ENCODE results near the gene NQO2. TPM values are rescaled to one million over a fixed set of nuclear protein-coding genes. Genes with fewer than 3 reads are reported as not detected.
A peak's percentile ranks its signal among the peaks of the same experiment; 100 is the strongest.
"Not testable (repeated sequence)": the region's sequence is repeated elsewhere in the genome, so short reads cannot be mapped to it uniquely, and the experiment has no call there.

NQO2 gene
- total and polyA plus RNA-seq, 7 experiments from 2014 or later, result 8.1 to 52.0 (median 26.2) TPM

DNA sequence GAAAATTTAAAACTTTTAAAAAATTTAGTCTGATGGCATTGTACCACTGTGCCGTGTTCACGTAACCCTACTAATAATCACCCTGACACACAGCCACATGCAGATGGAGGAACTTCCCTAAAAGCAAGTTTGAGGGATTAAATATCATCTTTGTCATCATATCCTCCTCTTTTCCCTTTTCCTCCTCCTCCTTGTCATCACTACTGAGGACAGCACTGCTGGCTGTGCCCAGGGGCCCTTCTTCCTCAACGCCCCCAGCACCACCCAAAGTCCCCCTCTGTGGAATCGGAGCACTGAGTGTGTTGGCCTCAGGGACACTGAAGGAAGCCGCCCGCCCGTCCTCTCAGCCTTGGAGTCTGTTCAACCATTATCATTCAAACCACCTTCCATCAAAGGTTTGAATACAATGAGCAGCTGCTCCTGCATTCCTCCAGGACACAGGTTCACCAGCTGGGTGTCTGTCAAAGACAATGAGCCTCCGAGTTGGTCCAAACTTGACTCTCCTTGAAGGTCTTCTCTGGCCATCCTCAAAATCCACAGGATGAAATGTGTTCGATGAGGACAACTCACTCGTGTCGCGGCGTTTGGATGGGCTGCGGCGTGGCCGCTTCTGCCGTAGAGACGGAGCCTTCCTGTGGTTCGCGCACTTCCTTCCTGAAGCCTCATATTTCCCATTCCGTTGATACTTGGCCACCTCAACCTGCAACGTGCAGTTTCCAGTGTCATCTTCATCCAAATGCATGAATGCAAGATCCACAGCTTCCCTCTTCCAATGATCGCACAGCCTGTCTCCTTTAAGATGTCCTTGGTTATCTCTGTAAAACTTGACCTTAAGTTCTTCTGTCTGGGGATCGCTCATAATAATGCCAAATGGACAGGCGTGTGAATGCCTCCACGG is 23.3 kb downstream of the NQO2 start:
- H3K9me3 ChIP-seq (ENCODE audit: control insufficient read depth in 2 of 3, low read length in 3 of 3), result no peaks in the 10 kb centered on the region
- Mint-ChIP-seq H3K27me3 (no peaks in the 10 kb centered on the region), H3K27ac (peak overlapping the region; percentile 58 to 98 (median 80)), H3K36me3 (peaks cover 0 to 35% (median 10%) of the 10 kb centered on the region in 5 donors), H3K4me1 (peaks cover 23 to 52% (median 43%) of the 10 kb centered on the region in 7 donors), H3K9me3 (peaks cover 0 to 2% (median 0%) of the 10 kb centered on the region in 11 donors), H3K4me3 (peak overlapping the region; percentile 80 to 94 (median 88))
- ATAC-seq (no peak), DNase-seq (peak in 1 of 9 donors; percentile 39)
- peak overlapping the region; percentile 69 for H3K4me3 ChIP-seq (ENCODE audit: low read length)
- peaks cover 29 to 38% of the 10 kb centered on the region in 2 donors for H3K4me1 ChIP-seq (ENCODE audit: control insufficient read depth in 2 of 2, insufficient read depth in 2 of 2, low read length in 2 of 2)
- peaks cover 0 to 4% (median 0%) of the 10 kb centered on the region in 3 experiments for H3K36me3 ChIP-seq (ENCODE audit: control insufficient read depth in 2 of 3, insufficient read depth in 3 of 3, low read length in 3 of 3)
- intact Hi-C loops (cut with micrococcal nuclease), result loop anchor here (1.0 to 2.0 kb wide), 7 partner anchors 21 to 258 kb away; partner anchors contain the start of genes NQO2 (in 2 of the 2), BPHL (in 1 of the 2) and WRNIP1 (in 1 of the 2)
- ChIA-PET POLR2A (interaction anchor here (0.8 to 6.2 kb wide), 5 partner anchors 12 to 35 kb away, joined by 3 to 53 read pairs (median 5); partner anchors contain the start of gene NQO2), CTCF (interaction anchor here (0.6 to 1.0 kb wide), 5 partner anchors 13 to 36 kb away, joined by 3 to 5 read pairs (median 3); no protein-coding TSS in a partner anchor)
- peak overlapping the region; percentile 18 for H3K27ac ChIP-seq (ENCODE audit: low read depth, low read length)
- H3K27me3 ChIP-seq (ENCODE audit: control insufficient read depth in 2 of 2, insufficient read depth in 2 of 2, low read length in 2 of 2), result no peaks in the 10 kb centered on the region

GRCh38 chr6:3023663-3024483 is 24.2 kb downstream of the NQO2 start:
- Histone ChIP-seq H3K36me3 (ENCODE audit: control insufficient read depth in 2 of 3, insufficient read depth in 3 of 3, low read length in 3 of 3) (peaks cover 0 to 4% (median 0%) of the 10 kb centered on the region in 3 experiments), H3K27me3 (ENCODE audit: control insufficient read depth in 2 of 2, insufficient read depth in 2 of 2, low read length in 2 of 2) (no peaks in the 10 kb centered on the region), H3K4me1 (ENCODE audit: control insufficient read depth in 2 of 2, insufficient read depth in 2 of 2, low read length in 2 of 2) (peaks cover 29 to 38% of the 10 kb centered on the region in 2 donors), H3K4me3 (ENCODE audit: low read length) (peak overlapping the region; percentile 69), H3K9me3 (ENCODE audit: control insufficient read depth in 2 of 3, low read length in 3 of 3) (no peaks in the 10 kb centered on the region), H3K27ac (ENCODE audit: low read depth, low read length) (peak overlapping the region; percentile 18)
- intact Hi-C loops (cut with micrococcal nuclease), result loop anchor here (1.0 to 2.0 kb wide), 7 partner anchors 22 to 259 kb away; partner anchors contain the start of genes NQO2 (in 2 of the 2), BPHL (in 1 of the 2) and WRNIP1 (in 1 of the 2)
- DNase-seq (peak; percentile 57 to 89 (median 72)), ATAC-seq (peak; percentile 90)
- Mint-ChIP-seq H3K9me3 (peaks cover 0 to 2% (median 0%) of the 10 kb centered on the region in 11 donors), H3K27me3 (peaks cover 0 to 1% (median 0%) of the 10 kb centered on the region in 5 donors), H3K36me3 (peaks cover 0 to 31% (median 10%) of the 10 kb centered on the region in 5 donors), H3K4me3 (peak overlapping the region; percentile 80 to 94 (median 88)), H3K27ac (peak overlapping the region in 8 of 9 donors; percentile 58 to 98 (median 82)), H3K4me1 (peaks cover 23 to 56% (median 43%) of the 10 kb centered on the region in 7 donors)
- ChIA-PET CTCF (interaction anchor here (0.8 to 1.0 kb wide), 3 partner anchors 30 to 35 kb away, joined by 3 to 4 read pairs (median 3); no protein-coding TSS in a partner anchor), POLR2A (interaction anchor here (0.5 to 6.2 kb wide), 9 partner anchors 13 to 110 kb away, joined by 3 to 53 read pairs (median 4); partner anchors contain the start of gene NQO2)

GRCh38 chr6:3026791-3027626 is 27.3 kb downstream of the NQO2 start:
- ATAC-seq (peak; percentile 56), DNase-seq (peak in 7 of 9 donors; percentile 14 to 72 (median 65))
- Mint-ChIP-seq H3K9me3 (peaks cover 0 to 2% (median 0%) of the 10 kb centered on the region in 11 donors), H3K27me3 (peaks cover 0 to 24% (median 0%) of the 10 kb centered on the region in 5 donors), H3K4me1 (peaks cover 23 to 63% (median 48%) of the 10 kb centered on the region in 7 donors), H3K27ac (peak overlapping the region; percentile 85 to 98 (median 96)), H3K4me3 (peak overlapping the region; percentile 58 to 87 (median 80)), H3K36me3 (peaks cover 0 to 14% (median 0%) of the 10 kb centered on the region in 5 donors)
- ChIA-PET CTCF (interaction anchor here (0.6 to 1.4 kb wide), 8 partner anchors 17 to 46 kb away, joined by 3 to 7 read pairs (median 4); no protein-coding TSS in a partner anchor), POLR2A (interaction anchor here (0.6 to 6.2 kb wide), 15 partner anchors 12 to 165 kb away, joined by 3 to 53 read pairs (median 5); partner anchors contain the start of genes NQO2 and RIPK1)
- Histone ChIP-seq H3K4me1 (ENCODE audit: control insufficient read depth in 2 of 2, insufficient read depth in 2 of 2, low read length in 2 of 2) (peaks cover 29 to 38% of the 10 kb centered on the region in 2 donors), H3K9me3 (ENCODE audit: control insufficient read depth in 2 of 3, low read length in 3 of 3) (no peaks in the 10 kb centered on the region), H3K4me3 (ENCODE audit: low read length) (no peak overlapping the region), H3K27ac (ENCODE audit: low read depth, low read length) (peak overlapping the region; percentile 52), H3K27me3 (ENCODE audit: control insufficient read depth in 2 of 2, insufficient read depth in 2 of 2, low read length in 2 of 2) (no peaks in the 10 kb centered on the region), H3K36me3 (ENCODE audit: control insufficient read depth in 2 of 3, insufficient read depth in 3 of 3, low read length in 3 of 3) (no peaks in the 10 kb centered on the region)
- intact Hi-C loops (cut with micrococcal nuclease), result loop anchor here in 1 of 2 donors (1.0 kb wide), 1 partner anchor 262 kb away; the partner anchor contains the start of gene WRNIP1

DNA sequence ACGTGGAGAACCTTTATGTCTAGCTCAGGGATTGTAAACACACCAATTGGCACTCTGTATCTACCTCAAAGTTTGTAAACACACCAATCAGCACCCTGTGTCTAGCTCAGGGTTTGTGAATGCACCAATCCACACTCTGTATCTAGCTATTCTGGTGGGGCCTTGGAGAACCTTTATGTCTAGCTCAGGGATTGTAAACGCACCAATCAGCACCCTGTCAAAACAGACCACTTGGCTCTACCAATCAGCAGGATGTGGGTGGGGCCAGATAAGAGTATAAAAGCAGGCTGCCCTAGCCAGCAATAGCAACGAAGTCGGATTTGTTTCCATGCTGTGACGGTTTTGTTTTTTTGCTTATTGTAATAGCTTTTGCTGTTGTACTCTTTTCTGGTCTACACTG is 28.5 kb downstream of the NQO2 start:
- H3K27ac ChIP-seq (ENCODE audit: low read depth, low read length); H3K36me3 Mint-ChIP-seq; H3K27me3 ChIP-seq (ENCODE audit: control insufficient read depth in 2 of 2, insufficient read depth in 2 of 2, low read length in 2 of 2); H3K9me3 Mint-ChIP-seq; H3K36me3 ChIP-seq (ENCODE audit: control insufficient read depth in 2 of 3, insufficient read depth in 3 of 3, low read length in 3 of 3); DNase-seq; intact Hi-C loops (cut with micrococcal nuclease); H3K9me3 ChIP-seq (ENCODE audit: control insufficient read depth in 2 of 3, low read length in 3 of 3); ATAC-seq; H3K4me3 ChIP-seq (ENCODE audit: low read length): not testable (repeated sequence)
- POLR2A ChIA-PET, result interaction anchor here (0.6 to 1.6 kb wide), 4 partner anchors 29 to 1746 kb away, joined by 3 to 6 read pairs (median 4); partner anchors contain the start of gene NQO2
- Mint-ChIP-seq H3K27me3 (peaks cover 0 to 31% (median 0%) of the 10 kb centered on the region in 5 donors), H3K4me3 (peak overlapping the region in 3 of 10 donors; percentile 7 to 21 (median 14)), H3K27ac (peak overlapping the region in 5 of 9 donors; percentile 48 to 77 (median 61)), H3K4me1 (peaks cover 18 to 59% (median 44%) of the 10 kb centered on the region in 7 donors)
- CTCF ChIA-PET, result interaction anchor here (1.0 kb wide), 1 partner anchor 25 kb away, joined by 3 read pairs; no protein-coding TSS in a partner anchor
- H3K4me1 ChIP-seq (ENCODE audit: control insufficient read depth in 2 of 2, insufficient read depth in 2 of 2, low read length in 2 of 2), result peaks cover 29 to 33% of the 10 kb centered on the region in 2 donors

- H3K4me3 ChIP-seq (ENCODE audit: low read length), result no peak overlapping the region
- intact Hi-C loops (cut with micrococcal nuclease), result loop anchor here in 1 of 2 donors (1.0 kb wide), 2 partner anchors 21 to 37 kb away; no protein-coding TSS in a partner anchor
- peaks cover 5% of the 10 kb centered on the region in 2 donors for H3K4me1 ChIP-seq (ENCODE audit: control insufficient read depth in 2 of 2, insufficient read depth in 2 of 2, low read length in 2 of 2)
- no peaks in the 10 kb centered on the region for H3K36me3 ChIP-seq (ENCODE audit: control insufficient read depth in 2 of 3, insufficient read depth in 3 of 3, low read length in 3 of 3)
- no peaks in the 10 kb centered on the region for H3K9me3 ChIP-seq (ENCODE audit: control insufficient read depth in 2 of 3, low read length in 3 of 3)
- Mint-ChIP-seq H3K27ac (no peak overlapping the region), H3K4me3 (no peak overlapping the region), H3K4me1 (peaks cover 3 to 25% (median 14%) of the 10 kb centered on the region in 7 donors), H3K9me3 (peaks cover 0 to 13% (median 0%) of the 10 kb centered on the region in 11 donors), H3K27me3 (peaks cover 0 to 47% (median 0%) of the 10 kb centered on the region in 5 donors), H3K36me3 (peaks cover 0 to 5% (median 0%) of the 10 kb centered on the region in 5 donors)
- DNase-seq (peak in 4 of 9 donors; percentile 18 to 43 (median 36)), ATAC-seq (peak; percentile 61)
- no peaks in the 10 kb centered on the region for H3K27me3 ChIP-seq (ENCODE audit: control insufficient read depth in 2 of 2, insufficient read depth in 2 of 2, low read length in 2 of 2)
- POLR2A ChIA-PET, result interaction anchor here (0.7 to 2.0 kb wide), 4 partner anchors 14 to 31 kb away, joined by 3 to 12 read pairs (median 7); no protein-coding TSS in a partner anchor
- H3K27ac ChIP-seq (ENCODE audit: low read depth, low read length), result no peak overlapping the region
- CTCF ChIA-PET, result no interaction called here
These were observed 32.4 kb downstream of the NQO2 start for GRCh38 chr6:3031857-3032640.
